HepG2 (cell line): ENCODE measurements around the gene TCEANC. TPM values are rescaled to one million over a fixed set of nuclear protein-coding genes. Genes with fewer than 3 reads are reported as not detected.
A peak's percentile ranks its signal among the peaks of the same experiment; 100 is the strongest.

Source experiments
- DR1 ChIP-seq: sonication (generic); formaldehyde crosslinking; IDR thresholded peaks from 2 replicates; pipeline ENCODE4 v1.8.0; 2021; ENCODE audit warnings: mild to moderate bottlenecking, missing genetic modification reagents, inconsistent platforms
- HOMEZ ChIP-seq: IDR thresholded peaks from 2 replicates; pipeline ENCODE4 v1.6.1; 2016; ENCODE audit warnings: low read depth
- KAT8 ChIP-seq: IDR thresholded peaks from 2 replicates; pipeline ENCODE4 v1.6.1; 2016; ENCODE audit warnings: missing genetic modification reagents, missing compliant biosample characterization
- KIAA2018 ChIP-seq: sonication (generic); formaldehyde crosslinking; IDR thresholded peaks from 2 replicates; pipeline ENCODE4 v1.5.0; 2020; ENCODE audit warnings: mild to moderate bottlenecking, missing genetic modification reagents, borderline replicate concordance
- LCORL ChIP-seq, 2 experiments: fragments of 450-650 bp in 1 of 2; sonication (generic) in 1 of 2; formaldehyde crosslinking in 1 of 2; IDR thresholded peaks; 2 replicates each; pipeline versions ENCODE4 v1.5.0 to v1.6.1; 2017 to 2020; ENCODE audit warnings: antibody characterized with exemption in 1 of 2, missing genetic modification reagents in 1 of 2
- MAX ChIP-seq: IDR thresholded peaks from 2 replicates; pipeline ENCODE4 v1.6.1; 2012; ENCODE audit warnings: inconsistent platforms
- MED1 ChIP-seq: sonication (generic); formaldehyde crosslinking; IDR thresholded peaks from 2 replicates; pipeline ENCODE4 v1.4.0; 2020; ENCODE audit warnings: missing genetic modification reagents
- MNT ChIP-seq: fragments of 450-650 bp; IDR thresholded peaks from 2 replicates; pipeline ENCODE4 v1.6.1; 2016
- MYC ChIP-seq: sonication (generic); formaldehyde crosslinking; IDR thresholded peaks from 2 replicates; pipeline ENCODE4 v1.9.0; 2021; ENCODE audit warnings: missing genetic modification reagents, borderline replicate concordance
- NFIC ChIP-seq: IDR thresholded peaks from 2 replicates; pipeline ENCODE4 v1.6.1; 2012; ENCODE audit warnings: mild to moderate bottlenecking, low read length, inconsistent platforms
- NR0B2 ChIP-seq: sonication (generic); formaldehyde crosslinking; IDR thresholded peaks from 2 replicates; pipeline ENCODE4 v1.4.0; 2020; ENCODE audit warnings: mild to moderate bottlenecking, missing genetic modification reagents
- TRIM24 ChIP-seq: sonication (generic); formaldehyde crosslinking; IDR thresholded peaks from 2 replicates; pipeline ENCODE4 v1.8.0; 2022; ENCODE audit warnings: mild to moderate bottlenecking, missing genetic modification reagents
- ZNF329 ChIP-seq: sonication (generic); formaldehyde crosslinking; IDR thresholded peaks from 2 replicates; pipeline ENCODE4 v1.9.0; 2021; ENCODE audit warnings: low read depth, mild to moderate bottlenecking, missing genetic modification reagents
- ZNF367 ChIP-seq: sonication (generic); formaldehyde crosslinking; IDR thresholded peaks from 2 replicates; pipeline ENCODE4 v1.4.0; 2020; ENCODE audit warnings: missing genetic modification reagents, borderline replicate concordance
- ZNF598 ChIP-seq: sonication (generic); formaldehyde crosslinking; IDR thresholded peaks from 2 replicates; pipeline ENCODE4 v1.5.1; 2020; ENCODE audit warnings: mild to moderate bottlenecking, missing genetic modification reagents, borderline replicate concordance
- polyA plus RNA-seq, 8 experiments: library from polyadenylated mRNA; depleted of rRNA in 3 of 8; stranded (reverse) in 7 of 8; unstranded in 1 of 8; fragments of >200 nt; fragmentation: Illumina TruSeq in 4 of 8; extraction: Trizol in 4 of 8; gene quantifications; 2 replicates each; pipeline versions ENCODE4 v1.2.1 to v1.2.3, GENCODE V29; 2011 to 2016; ENCODE audit warnings: low read depth in 4 of 8, missing spikeins in 1 of 8, mixed read lengths in 1 of 8; ENCODE audit not compliant: insufficient read depth in 1 of 8
- total RNA-seq, 5 experiments: library from RNA; depleted of rRNA; stranded (reverse); fragments of >200 nt; fragmentation: Illumina TruSeq; extraction: Trizol; gene quantifications; 2 replicates each; pipeline ENCODE4 v1.2.3, GENCODE V29; 2016; ENCODE audit warnings: low read depth in 1 of 5

The TCEANC gene
- total and polyA plus RNA-seq, 2 of the 13 experiments (the other 11 are each of a cell fraction or from before 2014, with no cell fraction given): 0.51 to 0.97 TPM

- TF ChIP-seq MAX: peak; percentile 44; the same call in 1 of the 2 replicates
- TF ChIP-seq MED1 (CRISPR knock-in tag): no peak
- peak; percentile 75; the same call in 1 of the 2 replicates for TF ChIP-seq LCORL (IDR thresholded peaks at IDR 0.05)
- TF ChIP-seq LCORL (CRISPR knock-in tag; IDR thresholded peaks at IDR 0.05): no peak
- no peak for TF ChIP-seq ZNF598 (CRISPR knock-in tag)
- no peak for TF ChIP-seq MYC
- no peak for TF ChIP-seq KIAA2018 (CRISPR knock-in tag)
- peak; percentile 52; the same call in 1 of the 2 replicates for TF ChIP-seq NFIC
- TF ChIP-seq MNT: peak; percentile 32; the same call in 1 of the 2 replicates
- no peak for TF ChIP-seq DR1 (CRISPR knock-in tag)
- TF ChIP-seq ZNF329 (CRISPR knock-in tag): no peak
- TF ChIP-seq NR0B2 (CRISPR knock-in tag): no peak
- TF ChIP-seq KAT8: 0 out of 2 replicates have a peak, but pooled peaks have one; percentile 16
- no peak for TF ChIP-seq HOMEZ
- TF ChIP-seq ZNF367 (CRISPR knock-in tag): no peak
- TF ChIP-seq TRIM24: no peak
These were observed 5.2 kb upstream of the TCEANC start (continued) for GRCh38 chrX:13647709-13648212.
